Right lobe of liver (tissue), 4 donors: ENCODE data around the gene RACK1.
"Not testable (repeated sequence)": the region's sequence is repeated elsewhere in the genome, so short reads cannot be mapped to it uniquely, and the experiment has no call there.

ENCODE experiments used
- CTCF ChIP-seq, 4 donors: fragments of 200-600 bp in 3 of 4; fragments of 450-650 bp in 1 of 4; IDR thresholded peaks; one replicate each; pipeline versions ENCODE4 v1.5.1 to v1.8.0; 2016 to 2022; ENCODE audit warnings: antibody characterized with exemption in 4 of 4, mild to moderate bottlenecking in 2 of 4
- POLR2A ChIP-seq: fragments of 450-650 bp; IDR thresholded peaks from one replicate; pipeline ENCODE4 v1.6.1; 2017; ENCODE audit warnings: antibody characterized with exemption, mild to moderate bottlenecking
- donor health status: DM: no; HTN: no; CAD: no.
- donor health status: DM: no; HTN: no; CAD: no.
- donor health status: DM: no; HTN: yes; CAD: no.

GRCh38 chr5:181285962-181286705 is 42.4 kb upstream of the RACK1 start:
- TF ChIP-seq CTCF (IDR thresholded peaks at IDR 0.05); POLR2A: not testable (repeated sequence)
